ENCODE results near the gene ATXN7L2.

ATXN7L2 gene

DNA sequence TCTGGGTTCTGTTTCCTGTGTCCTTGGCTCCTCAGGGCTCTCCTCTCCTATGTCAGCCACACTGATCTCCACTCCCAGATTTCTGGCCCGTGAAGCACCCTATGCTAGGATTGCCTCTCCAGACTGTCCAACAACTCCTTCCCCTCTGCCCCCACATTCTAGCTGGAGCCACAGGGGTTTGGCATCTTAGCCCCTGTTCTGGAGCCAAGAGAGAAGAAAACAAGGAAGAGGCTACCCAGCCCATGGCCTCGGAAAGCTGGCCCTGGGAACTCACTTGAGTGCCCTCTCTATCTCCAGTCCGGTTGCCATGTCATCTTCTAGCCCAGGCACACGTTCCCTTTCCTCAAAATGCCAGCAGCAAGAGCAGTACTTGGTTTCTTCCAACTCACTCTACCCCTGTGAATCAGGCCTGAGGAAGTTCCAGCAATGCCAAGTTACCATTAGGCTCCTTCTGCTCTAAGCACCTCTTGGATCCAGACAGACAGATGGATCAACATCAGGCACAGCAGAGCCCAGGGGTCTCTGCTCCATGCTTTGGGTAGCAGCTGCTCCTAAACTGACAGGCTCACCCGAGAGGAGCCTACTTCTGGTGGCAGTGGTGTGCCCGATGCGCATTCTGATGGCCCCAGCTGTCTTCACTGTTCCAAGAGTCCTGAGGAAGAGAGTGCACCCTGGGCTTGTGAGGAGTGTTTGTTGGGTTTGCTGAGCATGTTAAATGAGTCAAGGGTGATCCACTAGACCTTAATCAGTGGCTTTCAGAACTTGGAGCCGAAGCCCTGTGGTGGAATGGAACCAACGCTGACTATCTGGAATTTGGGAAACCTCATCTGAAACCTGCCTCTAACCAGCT lies 44.4 kb downstream of the ATXN7L2 start:
- Histone ChIP-seq H3K4me3 (ENCODE audit: low read length) (no peak overlapping the region), H3K27ac (ENCODE audit: low read depth, low read length) (no peak overlapping the region), H3K27me3 (ENCODE audit: insufficient read depth, low read length) (no peaks in the 10 kb centered on the region), H3K9ac (ENCODE audit: low read depth, low read length) (no peak overlapping the region), H3K9me3 (ENCODE audit: insufficient read depth, low read depth, low read length) (no peaks in the 10 kb centered on the region), H3K36me3 (ENCODE audit: insufficient read depth, low read length) (no peaks in the 10 kb centered on the region), H3K4me1 (ENCODE audit: insufficient read depth, low read length) (peaks cover 9% of the 10 kb centered on the region; the same call in 1 of the 2 replicates)
- 86% methylated on average over 9 of the region's 9 CpGs for WGBS

GRCh38 chr1:109528712-109529111 lies 45.0 kb downstream of the ATXN7L2 start:
- Histone ChIP-seq H3K4me3 (ENCODE audit: low read length) (no peak overlapping the region), H3K27me3 (ENCODE audit: insufficient read depth, low read length) (no peaks in the 10 kb centered on the region), H3K9ac (ENCODE audit: low read depth, low read length) (no peak overlapping the region), H3K9me3 (ENCODE audit: insufficient read depth, low read depth, low read length) (no peaks in the 10 kb centered on the region), H3K4me1 (ENCODE audit: insufficient read depth, low read length) (peaks cover 9% of the 10 kb centered on the region; the same call in 1 of the 2 replicates), H3K36me3 (ENCODE audit: insufficient read depth, low read length) (no peaks in the 10 kb centered on the region), H3K27ac (ENCODE audit: low read depth, low read length) (no peak overlapping the region)
- 96% methylated on average over 3 of the region's 3 CpGs for whole genome bisulfite sequencing

GRCh38 chr1:109529881-109530456 lies 46.3 kb downstream of the ATXN7L2 start:
- Histone ChIP-seq H3K27ac (ENCODE audit: low read depth, low read length) (no peak overlapping the region), H3K36me3 (ENCODE audit: insufficient read depth, low read length) (no peaks in the 10 kb centered on the region), H3K9ac (ENCODE audit: low read depth, low read length) (no peak overlapping the region), H3K27me3 (ENCODE audit: insufficient read depth, low read length) (no peaks in the 10 kb centered on the region), H3K9me3 (ENCODE audit: insufficient read depth, low read depth, low read length) (no peaks in the 10 kb centered on the region), H3K4me3 (ENCODE audit: low read length) (no peak overlapping the region), H3K4me1 (ENCODE audit: insufficient read depth, low read length) (peaks cover 9% of the 10 kb centered on the region; the same call in 1 of the 2 replicates)
- 83% methylated on average over 8 of the region's 8 CpGs for WGBS

DNA sequence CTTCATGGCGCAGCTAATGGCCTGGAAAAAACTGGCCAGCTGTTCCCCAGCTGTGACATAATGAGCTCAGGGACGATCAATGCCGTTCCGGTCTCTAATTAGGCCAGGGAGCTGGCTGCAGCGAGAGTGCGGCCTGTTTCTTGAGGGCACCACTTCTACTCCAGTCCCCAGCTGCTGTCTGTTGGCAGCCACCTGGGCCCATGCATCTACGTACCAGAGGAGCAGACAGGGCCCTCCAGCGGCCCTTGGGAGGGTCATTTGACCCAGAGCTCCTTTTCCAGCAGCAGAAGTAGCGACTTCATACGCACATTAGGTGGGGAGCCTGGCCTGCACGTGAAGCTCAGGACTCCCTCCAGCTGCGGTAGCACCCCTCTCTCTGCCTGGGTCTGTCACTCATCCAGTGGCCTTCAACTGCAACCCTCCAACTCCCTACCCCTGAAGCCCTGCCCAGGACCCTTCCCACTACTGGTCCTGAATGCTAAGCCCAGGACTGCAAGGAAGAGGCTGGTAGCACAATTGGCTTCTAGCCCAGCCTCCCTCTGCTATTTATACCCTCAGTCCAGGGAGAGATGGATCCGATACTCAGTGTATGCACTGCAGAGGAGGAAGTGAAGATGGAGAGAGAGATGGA lies 46.9 kb downstream of the ATXN7L2 start:
- Histone ChIP-seq H3K4me3 (ENCODE audit: low read length) (no peak overlapping the region), H3K9ac (ENCODE audit: low read depth, low read length) (no peak overlapping the region), H3K9me3 (ENCODE audit: insufficient read depth, low read depth, low read length) (no peaks in the 10 kb centered on the region), H3K27ac (ENCODE audit: low read depth, low read length) (no peak overlapping the region), H3K27me3 (ENCODE audit: insufficient read depth, low read length) (no peaks in the 10 kb centered on the region), H3K36me3 (ENCODE audit: insufficient read depth, low read length) (no peaks in the 10 kb centered on the region), H3K4me1 (ENCODE audit: insufficient read depth, low read length) (peaks cover 9% of the 10 kb centered on the region; the same call in 1 of the 2 replicates)
- 88% methylated on average over 13 of the region's 13 CpGs for WGBS

GRCh38 chr1:109531380-109531779 lies 47.7 kb downstream of the ATXN7L2 start:
- H3K27me3 ChIP-seq (ENCODE audit: insufficient read depth, low read length): no peaks in the 10 kb centered on the region
- no peak overlapping the region for H3K9ac ChIP-seq (ENCODE audit: low read depth, low read length)

DNA sequence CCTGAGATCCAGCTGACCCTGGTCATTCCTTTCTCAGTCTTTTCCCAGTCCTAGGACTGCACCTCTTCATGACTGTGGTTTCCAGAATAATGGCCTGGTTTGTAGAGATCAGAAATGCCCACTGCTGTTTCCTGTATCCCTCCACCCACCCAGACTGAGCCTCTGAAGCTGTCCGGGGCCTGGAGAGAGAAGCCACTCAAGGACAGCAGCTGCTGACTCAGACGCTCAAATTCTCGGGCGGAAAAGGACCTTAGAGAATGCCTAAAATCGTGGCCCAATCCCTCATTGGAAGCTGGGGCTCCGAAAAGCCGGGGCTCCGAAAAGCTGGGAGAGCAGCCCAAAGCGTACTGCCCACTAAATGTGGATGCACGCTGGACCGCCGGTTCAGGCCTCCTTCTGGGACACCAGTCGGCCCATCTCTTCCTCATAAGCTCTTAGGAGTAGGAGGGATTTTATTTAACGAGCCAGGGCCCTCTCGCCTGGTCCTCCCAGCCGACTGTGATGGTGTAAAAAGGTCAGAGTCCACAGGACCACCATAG lies 48.2 kb downstream of the ATXN7L2 start:
- Histone ChIP-seq H3K4me3 (ENCODE audit: low read length) (no peak overlapping the region), H3K27me3 (ENCODE audit: insufficient read depth, low read length) (no peaks in the 10 kb centered on the region), H3K27ac (ENCODE audit: low read depth, low read length) (no peak overlapping the region), H3K4me1 (ENCODE audit: insufficient read depth, low read length) (peaks cover 9% of the 10 kb centered on the region; the same call in 1 of the 2 replicates), H3K36me3 (ENCODE audit: insufficient read depth, low read length) (no peaks in the 10 kb centered on the region), H3K9ac (ENCODE audit: low read depth, low read length) (no peak overlapping the region), H3K9me3 (ENCODE audit: insufficient read depth, low read depth, low read length) (no peaks in the 10 kb centered on the region)
- WGBS: 67% methylated on average over 16 of the region's 16 CpGs

More at GRCh38 chr1:109531380-109531779, 47.7 kb downstream of the ATXN7L2 start:
- no peaks in the 10 kb centered on the region for H3K9me3 ChIP-seq (ENCODE audit: insufficient read depth, low read depth, low read length)
- peaks cover 9% of the 10 kb centered on the region; the same call in 1 of the 2 replicates for H3K4me1 ChIP-seq (ENCODE audit: insufficient read depth, low read length)
- H3K4me3 ChIP-seq (ENCODE audit: low read length): no peak overlapping the region
- no peaks in the 10 kb centered on the region for H3K36me3 ChIP-seq (ENCODE audit: insufficient read depth, low read length)
- 90% methylated on average over 4 of the region's 4 CpGs for WGBS
- H3K27ac ChIP-seq (ENCODE audit: low read depth, low read length): no peak overlapping the region

DNA sequence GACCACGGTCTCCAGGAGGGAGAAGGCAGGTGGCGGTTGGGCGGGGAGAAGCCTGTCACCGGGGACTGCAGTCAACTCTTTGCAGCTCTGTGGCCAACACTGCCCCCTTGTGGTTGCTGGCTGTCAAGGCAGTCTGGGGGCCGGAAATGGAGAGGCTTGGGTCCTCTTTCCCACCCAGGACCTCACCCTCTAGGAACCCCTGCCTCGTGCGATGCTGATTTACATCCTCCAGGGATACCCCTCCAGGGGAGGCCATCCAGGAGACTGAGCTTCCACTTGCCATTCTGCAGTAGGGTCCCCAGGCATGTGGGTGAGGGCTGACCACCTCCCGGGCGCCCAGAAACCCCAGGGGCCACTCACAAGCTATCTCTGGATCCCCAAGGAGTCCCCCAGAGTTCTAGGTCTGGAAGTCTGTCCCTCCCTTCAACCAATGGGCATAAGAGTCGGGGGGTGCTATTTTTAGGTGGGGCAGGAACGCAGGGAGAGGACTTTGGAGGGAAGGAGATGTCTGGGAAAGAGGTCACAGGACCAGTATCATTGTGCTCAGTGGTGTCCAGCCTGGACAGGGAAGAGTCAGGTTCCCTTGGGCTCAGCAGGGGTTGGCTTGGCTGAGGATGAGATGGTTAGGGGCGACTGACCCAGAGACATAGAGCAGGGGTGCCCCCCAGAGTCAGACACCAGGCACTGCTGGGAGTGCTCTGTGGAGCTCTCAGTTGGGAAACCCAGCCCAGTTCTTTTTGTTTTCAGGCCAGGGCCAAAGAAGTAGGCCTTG lies 48.8 kb downstream of the ATXN7L2 start:
- Histone ChIP-seq H3K9me3 (ENCODE audit: insufficient read depth, low read depth, low read length) (no peaks in the 10 kb centered on the region), H3K9ac (ENCODE audit: low read depth, low read length) (no peak overlapping the region), H3K4me3 (ENCODE audit: low read length) (peak overlapping the region; percentile 24; the same call in 1 of the 2 replicates), H3K36me3 (ENCODE audit: insufficient read depth, low read length) (no peaks in the 10 kb centered on the region), H3K4me1 (ENCODE audit: insufficient read depth, low read length) (peaks cover 9% of the 10 kb centered on the region; the same call in 1 of the 2 replicates), H3K27ac (ENCODE audit: low read depth, low read length) (no peak overlapping the region), H3K27me3 (ENCODE audit: insufficient read depth, low read length) (no peaks in the 10 kb centered on the region)
- WGBS: 21% methylated on average over 12 of the region's 12 CpGs

DNA sequence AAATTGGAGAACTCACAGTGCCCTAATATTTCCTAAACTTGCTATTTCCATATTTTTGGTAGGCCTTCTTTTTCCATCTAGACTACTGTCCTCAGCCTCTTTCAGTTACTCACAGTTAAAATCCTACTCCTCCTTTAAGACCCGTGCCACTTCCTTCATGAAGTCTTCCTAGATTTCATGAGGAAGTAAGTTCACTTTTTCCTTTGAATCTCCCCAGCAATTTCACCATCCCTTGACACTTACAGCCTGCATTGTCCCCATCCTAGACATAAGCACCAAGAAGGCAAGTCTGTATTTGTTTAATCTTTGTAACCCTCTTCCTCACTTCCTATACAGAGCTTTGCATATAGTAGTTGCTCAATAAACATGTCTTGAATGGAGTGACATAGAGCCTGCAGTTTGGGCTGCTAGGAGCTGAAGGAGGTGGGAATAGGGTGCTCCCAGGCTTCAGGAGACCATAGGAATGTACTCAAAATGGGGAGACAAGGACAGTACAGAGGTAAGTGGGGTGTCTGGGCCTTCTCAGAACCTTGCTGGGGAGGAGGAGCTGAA lies 50.7 kb downstream of the ATXN7L2 start:
- H3K4me3 ChIP-seq (ENCODE audit: low read length): no peak overlapping the region
- no peaks in the 10 kb centered on the region for H3K36me3 ChIP-seq (ENCODE audit: insufficient read depth, low read length)
- H3K9ac ChIP-seq (ENCODE audit: low read depth, low read length): no peak overlapping the region
- H3K4me1 ChIP-seq (ENCODE audit: insufficient read depth, low read length): peaks cover 9% of the 10 kb centered on the region; the same call in 1 of the 2 replicates
- WGBS: 81% methylated on average over 1 of the region's 1 CpG
- H3K27me3 ChIP-seq (ENCODE audit: insufficient read depth, low read length): no peaks in the 10 kb centered on the region
- H3K9me3 ChIP-seq (ENCODE audit: insufficient read depth, low read depth, low read length): no peaks in the 10 kb centered on the region
- no peak overlapping the region for H3K27ac ChIP-seq (ENCODE audit: low read depth, low read length)

GRCh38 chr1:109535481-109535880 lies 51.8 kb downstream of the ATXN7L2 start:
- Histone ChIP-seq H3K4me3 (ENCODE audit: low read length) (no peak overlapping the region), H3K4me1 (ENCODE audit: insufficient read depth, low read length) (peaks cover 4% of the 10 kb centered on the region; the same call in 1 of the 2 replicates), H3K27me3 (ENCODE audit: insufficient read depth, low read length) (no peaks in the 10 kb centered on the region), H3K9ac (ENCODE audit: low read depth, low read length) (no peak overlapping the region), H3K27ac (ENCODE audit: low read depth, low read length) (no peak overlapping the region), H3K9me3 (ENCODE audit: insufficient read depth, low read depth, low read length) (no peaks in the 10 kb centered on the region), H3K36me3 (ENCODE audit: insufficient read depth, low read length) (no peaks in the 10 kb centered on the region)
- WGBS: 83% methylated on average over 4 of the region's 4 CpGs

DNA sequence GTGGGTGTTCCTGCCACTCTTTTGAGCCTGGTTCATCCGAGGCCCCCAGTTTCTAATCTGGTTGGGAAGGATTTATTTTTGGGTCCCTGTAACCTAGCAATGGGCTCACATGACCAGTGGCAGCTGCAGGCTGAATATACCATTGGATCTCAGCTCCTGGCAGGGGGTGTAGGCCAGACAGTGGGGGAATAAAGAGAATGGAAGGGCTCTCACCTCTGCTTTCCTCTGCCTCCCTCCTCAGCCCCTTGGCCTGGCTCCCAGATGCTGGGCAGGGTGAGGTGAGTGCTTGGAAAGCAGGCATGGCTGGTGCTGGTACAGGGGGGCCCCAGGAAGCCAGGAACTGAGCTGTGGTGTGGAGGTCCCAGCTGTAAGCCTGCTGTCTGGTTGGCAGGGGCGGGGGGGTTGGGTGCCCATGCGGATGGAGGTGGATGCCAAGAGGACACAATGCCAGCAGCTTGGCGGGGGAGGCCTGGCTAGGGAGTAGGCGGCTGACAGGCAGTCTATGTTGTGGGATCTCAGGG lies 52.3 kb downstream of the ATXN7L2 start:
- no peak overlapping the region for H3K4me3 ChIP-seq (ENCODE audit: low read length)
- no peak overlapping the region for H3K9ac ChIP-seq (ENCODE audit: low read depth, low read length)
- H3K27me3 ChIP-seq (ENCODE audit: insufficient read depth, low read length): no peaks in the 10 kb centered on the region
- no peaks in the 10 kb centered on the region for H3K9me3 ChIP-seq (ENCODE audit: insufficient read depth, low read depth, low read length)
- 90% methylated on average over 5 of the region's 5 CpGs for WGBS
- no peaks in the 10 kb centered on the region for H3K36me3 ChIP-seq (ENCODE audit: insufficient read depth, low read length)
- H3K4me1 ChIP-seq (ENCODE audit: insufficient read depth, low read length): peaks cover 4% of the 10 kb centered on the region; the same call in 1 of the 2 replicates
- H3K27ac ChIP-seq (ENCODE audit: low read depth, low read length): no peak overlapping the region
